ENCODE data around the gene APBB1. TPM values are rescaled to one million over a fixed set of nuclear protein-coding genes. Genes with fewer than 3 reads are reported as not detected.

Gene APBB1
- total RNA-seq, 1 experiment from 2014 or later: 34.8 TPM

- H2BK120ac ChIP-seq (ENCODE audit: low read depth, low read length, poor library complexity, severe bottlenecking): no peak overlapping the region
- no peak for TF ChIP-seq CTCF (conservative IDR thresholded peaks at IDR 0.05)
- no peaks in the 10 kb centered on the region for H3K9me3 Mint-ChIP-seq
- no peak overlapping the region for H3K56ac ChIP-seq (ENCODE audit: insufficient read length, low read depth, low read length)
- no peak overlapping the region for H2AFZ ChIP-seq (ENCODE audit: low read length)
- no peak overlapping the region for H3K9ac ChIP-seq (ENCODE audit: extremely low read depth, insufficient read length, low read length)
- no peak overlapping the region for H4K5ac ChIP-seq (ENCODE audit: insufficient read length, low read depth, low read length)
- no peak overlapping the region for H3K4ac ChIP-seq (ENCODE audit: low read depth, low read length)
- no peaks in the 10 kb centered on the region for H3K4me1 Mint-ChIP-seq
- H3K18ac ChIP-seq (ENCODE audit: insufficient read length, low read depth, low read length): no peak overlapping the region
- no peak overlapping the region for H3K4me2 ChIP-seq (ENCODE audit: insufficient read depth, insufficient read length, low read length)
- no CpG with 5 or more reads among the region's 2 CpGs for WGBS (ENCODE audit: extremely low coverage, insufficient read length, low lambda C conversion rate)
- no peaks in the 10 kb centered on the region for H3K27me3 Mint-ChIP-seq (ENCODE audit: low read depth)
- no peaks in the 10 kb centered on the region for H3K79me2 ChIP-seq (ENCODE audit: insufficient read depth, low read length)
- no peak overlapping the region for H3K4me3 Mint-ChIP-seq
- H4K91ac ChIP-seq (ENCODE audit: insufficient read length, low read depth, low read length): no peak overlapping the region
- H4K8ac ChIP-seq (replicated peaks; ENCODE audit: insufficient read length, low read depth, low read length): no peak overlapping the region
- no peak overlapping the region for H2BK5ac ChIP-seq (ENCODE audit: insufficient read length, low read length)
- no peaks in the 10 kb centered on the region for H3K9me3 ChIP-seq (ENCODE audit: control insufficient read depth, low read depth, low read length)
- H3K27ac ChIP-seq (ENCODE audit: insufficient read length, low read depth, low read length): no peak overlapping the region
- H2AK5ac ChIP-seq (ENCODE audit: insufficient read length, low read length): no peak overlapping the region
- no peaks in the 10 kb centered on the region for H3K79me1 ChIP-seq (ENCODE audit: insufficient read depth, low read depth, low read length, poor library complexity, severe bottlenecking)
- no peaks in the 10 kb centered on the region for H4K20me1 ChIP-seq (ENCODE audit: control insufficient read depth, insufficient read depth, insufficient read length)
- H3K23ac ChIP-seq (ENCODE audit: insufficient read length, low read depth, low read length): no peak overlapping the region
- no peak overlapping the region for H3K14ac ChIP-seq (ENCODE audit: insufficient read depth, low read length)
- H3K4me1 ChIP-seq (ENCODE audit: insufficient read depth, low read length): no peaks in the 10 kb centered on the region
- H2BK12ac ChIP-seq (ENCODE audit: insufficient read length, low read depth, low read length): no peak overlapping the region
- no peak overlapping the region for H3T11ph ChIP-seq (ENCODE audit: low read length)
- no peak overlapping the region for H2BK15ac ChIP-seq (ENCODE audit: low read depth, low read length)
- DNase-seq: no peak
- peaks cover 0 to 25% (median 6%) of the 10 kb centered on the region in 3 experiments; a peak in 3 of 7 replicates for H3K36me3 Mint-ChIP-seq (ENCODE audit: insufficient read depth in 1 of 3, low read depth in 3 of 3)
- no peak overlapping the region for H2BK20ac ChIP-seq (ENCODE audit: low read depth, low read length, poor library complexity, severe bottlenecking)
- no peaks in the 10 kb centered on the region for H3K27me3 ChIP-seq (ENCODE audit: insufficient read depth, low read length)
- H3K23me2 ChIP-seq (ENCODE audit: insufficient read length, low read depth, low read length, poor library complexity, severe bottlenecking): no peaks in the 10 kb centered on the region
- H3K27ac Mint-ChIP-seq: peak overlapping the region in 2 of 3 experiments; percentile 2 to 36; a peak in 2 of 7 replicates
These were observed 39.6 kb upstream of the APBB1 start for GRCh38 chr11:6458352-6459098.

Data from H9 (cell line).